Hepatocyte (in vitro differentiated cells): Measurements from ENCODE around the gene MARCKSL1. TPM values are rescaled to one million over a fixed set of nuclear protein-coding genes. Genes with fewer than 3 reads are reported as not detected.

ENCODE experiments used
- DNase-seq: peaks from one replicate; pipeline ENCODE4 v3.0.0-alpha.2; 2016; ENCODE audit warnings: low spot score
- H2AFZ ChIP-seq: fragments of 200-600 bp; sonication (generic); 2 replicates; pipeline ENCODE4 v1.6.0; 2016; ENCODE audit warnings: antibody characterized with exemption, mild to moderate bottlenecking
- H3K27ac ChIP-seq: fragments of 200-600 bp; sonication (generic); 2 replicates; pipeline ENCODE4 v1.5.1; 2016; ENCODE audit warnings: mild to moderate bottlenecking
- H3K27me3 ChIP-seq: fragments of 200-600 bp; sonication (generic); 2 replicates; pipeline ENCODE4 v1.6.1; 2016
- H3K36me3 ChIP-seq: fragments of 200-600 bp; sonication (generic); replicated peaks from 2 replicates; pipeline ENCODE4 v1.5.1; 2016; ENCODE audit warnings: low read depth; ENCODE audit not compliant: insufficient read depth
- H3K4me1 ChIP-seq: fragments of 200-600 bp; sonication (generic); 2 replicates; pipeline ENCODE4 v1.5.1; 2016; ENCODE audit warnings: mild to moderate bottlenecking, moderate library complexity; ENCODE audit not compliant: insufficient read depth
- H3K4me2 ChIP-seq: fragments of 200-600 bp; sonication (generic); 2 replicates; pipeline ENCODE4 v1.6.0; 2016
- H3K4me3 ChIP-seq: fragments of 200-600 bp; sonication (generic); 2 replicates; pipeline ENCODE4 v1.5.1; 2016; ENCODE audit warnings: mild to moderate bottlenecking
- H3K79me2 ChIP-seq: fragments of 200-600 bp; sonication (generic); 2 replicates; pipeline ENCODE4 v1.6.0; 2017; ENCODE audit warnings: mild to moderate bottlenecking
- H3K9me2 ChIP-seq: fragments of 200-600 bp; sonication (generic); replicated peaks from 2 replicates; pipeline ENCODE4 v1.6.0; 2017; ENCODE audit warnings: mild to moderate bottlenecking; ENCODE audit not compliant: insufficient read depth
- H3K9me3 ChIP-seq: fragments of 200-600 bp; sonication (generic); 2 replicates; pipeline ENCODE4 v1.5.1; 2016; ENCODE audit warnings: low read depth, mild to moderate bottlenecking
- H4K20me1 ChIP-seq: fragments of 200-600 bp; sonication (generic); 2 replicates; pipeline ENCODE4 v1.6.0; 2016; ENCODE audit warnings: mild to moderate bottlenecking; ENCODE audit not compliant: insufficient read depth, poor library complexity, severe bottlenecking
- CTCF ChIP-seq: fragments of 200-600 bp; sonication (generic); IDR thresholded peaks from 2 replicates; pipeline ENCODE4 v1.5.1; 2016; ENCODE audit warnings: antibody characterized with exemption, mild to moderate bottlenecking; ENCODE audit not compliant: poor library complexity
- EZH2 ChIP-seq: fragments of 200-600 bp; sonication (generic); IDR thresholded peaks from 2 replicates; pipeline ENCODE4 v1.6.1; 2016; ENCODE audit warnings: antibody characterized with exemption, mild to moderate bottlenecking, borderline replicate concordance
- EZH2phosphoT487 ChIP-seq: fragments of 200-600 bp; sonication (generic); IDR thresholded peaks from one replicate; pipeline ENCODE4 v1.6.1; 2018; ENCODE audit warnings: antibody characterized with exemption, mild to moderate bottlenecking, low read depth, moderate library complexity; ENCODE audit not compliant: unreplicated experiment, severe bottlenecking
- WGBS: methylation state at CpG from one replicate; pipeline ENCODE4 v1.1.6; 2016; ENCODE audit warnings: low lambda C conversion rate; ENCODE audit errors: missing lambda C conversion rate; 5-methylcytosine and 5-hydroxymethylcytosine counted together
- polyA plus RNA-seq: library from polyadenylated mRNA; unstranded; fragments of >200 nt; fragmentation: Nextera tagmentation; extraction: Ambion mirVana; gene quantifications from 2 replicates; pipeline ENCODE4 v1.2.1, GENCODE V29; 2016
- total RNA-seq: library from RNA; depleted of rRNA; stranded (reverse); fragments of >200 nt; gene quantifications from 2 replicates; pipeline ENCODE4 v1.2.3, GENCODE V29; 2014

MARCKSL1 gene
- total and polyA plus RNA-seq, 2 experiments from 2014 or later: 143 to 358 TPM

GRCh38 chr1:32365445-32365844 is 29.4 kb upstream of the MARCKSL1 start:
- Histone ChIP-seq H3K4me3 (no peak overlapping the region), H3K9me2 (no peaks in the 10 kb centered on the region), H3K4me1 (peaks cover 6% of the 10 kb centered on the region), H4K20me1 (no peaks in the 10 kb centered on the region), H3K9me3 (no peaks in the 10 kb centered on the region), H3K36me3 (no peaks in the 10 kb centered on the region), H3K27me3 (no peaks in the 10 kb centered on the region), H3K79me2 (no peaks in the 10 kb centered on the region), H3K4me2 (no peak overlapping the region), H2AFZ (no peak overlapping the region), H3K27ac (no peak overlapping the region)
- DNase-seq: no peak
- no peak for TF ChIP-seq CTCF
- 92% methylated on average over 6 of the region's 6 CpGs for WGBS

GRCh38 chr1:32364836-32365235 is 28.8 kb upstream of the MARCKSL1 start:
- Histone ChIP-seq H2AFZ (no peak overlapping the region), H3K9me2 (no peaks in the 10 kb centered on the region), H3K4me1 (peaks cover 6% of the 10 kb centered on the region), H3K4me2 (no peak overlapping the region), H3K27ac (no peak overlapping the region), H3K27me3 (no peaks in the 10 kb centered on the region), H3K4me3 (no peak overlapping the region), H3K36me3 (no peaks in the 10 kb centered on the region), H3K79me2 (no peaks in the 10 kb centered on the region), H4K20me1 (no peaks in the 10 kb centered on the region), H3K9me3 (no peaks in the 10 kb centered on the region)
- WGBS: 97% methylated on average over 5 of the region's 5 CpGs
- no peak for TF ChIP-seq CTCF
- TF ChIP-seq EZH2phosphoT487: no peak
- TF ChIP-seq EZH2: no peak
- DNase-seq: no peak

- 97% methylated on average over 12 of the region's 12 CpGs for WGBS
- Histone ChIP-seq H4K20me1 (no peaks in the 10 kb centered on the region), H3K4me1 (peaks cover 6% of the 10 kb centered on the region), H3K79me2 (no peaks in the 10 kb centered on the region), H2AFZ (no peak overlapping the region), H3K9me2 (no peaks in the 10 kb centered on the region), H3K4me3 (no peak overlapping the region), H3K36me3 (no peaks in the 10 kb centered on the region), H3K27ac (no peak overlapping the region), H3K4me2 (no peak overlapping the region), H3K27me3 (no peaks in the 10 kb centered on the region), H3K9me3 (no peaks in the 10 kb centered on the region)
- TF ChIP-seq EZH2phosphoT487 (no peak), EZH2 (no peak), CTCF (no peak)
- DNase-seq: no peak
Measured at GRCh38 chr1:32363713-32364112, 27.7 kb upstream of the MARCKSL1 start.
